Activated CD4-positive, alpha-beta memory T cell treated with anti-CD3 and anti-CD28 coated beads, Interleukin-2, amount 10 ng/mL, durations not matched to agents 7 days and 5 days (primary cell): ENCODE measurements around the gene DUT. TPM values are rescaled to one million over a fixed set of nuclear protein-coding genes. Genes with fewer than 3 reads are reported as not detected.

Experiments used
- CTCF ChIA-PET: fragments of 350-600 bp; sonication (Branson Sonifier 250); formaldehyde crosslinking; loops from one replicate; lab custom pipeline; 2021; ENCODE audit warnings: antibody characterized with exemption, inconsistent platforms; lab: Charles Lee
- POLR2A ChIA-PET: fragments of 350-600 bp; sonication (Branson Sonifier 250); formaldehyde crosslinking; loops from one replicate; lab custom pipeline; 2021; ENCODE audit warnings: antibody characterized with exemption; lab: Charles Lee
- DNase-seq: peaks from one replicate; pipeline ENCODE4 v3.0.0-alpha.2; 2020
- H3K27ac Mint-ChIP-seq: one replicate; pipeline ENCODE4 v1.8.0; 2021; ENCODE audit warnings: mild to moderate bottlenecking, mixed read lengths
- H3K27me3 Mint-ChIP-seq: one replicate; pipeline ENCODE4 v1.8.0; 2021; ENCODE audit warnings: mixed read lengths
- H3K36me3 Mint-ChIP-seq: one replicate; pipeline ENCODE4 v1.8.0; 2021; ENCODE audit warnings: low read depth, mixed read lengths
- H3K4me1 Mint-ChIP-seq: one replicate; pipeline ENCODE4 v1.8.0; 2021; ENCODE audit warnings: mixed read lengths
- H3K4me3 Mint-ChIP-seq: one replicate; pipeline ENCODE4 v1.8.0; 2021; ENCODE audit warnings: mild to moderate bottlenecking, mixed read lengths
- H3K9me3 Mint-ChIP-seq: one replicate; pipeline ENCODE4 v1.8.0; 2021; ENCODE audit warnings: mixed read lengths
- total RNA-seq, 2 experiments: library from RNA; stranded (reverse); gene quantifications; one replicate each; pipeline ENCODE4 v1.2.3, GENCODE V29; 2021

The DUT gene
- total RNA-seq, 2 experiments from 2014 or later = 267 to 282 TPM

DNA sequence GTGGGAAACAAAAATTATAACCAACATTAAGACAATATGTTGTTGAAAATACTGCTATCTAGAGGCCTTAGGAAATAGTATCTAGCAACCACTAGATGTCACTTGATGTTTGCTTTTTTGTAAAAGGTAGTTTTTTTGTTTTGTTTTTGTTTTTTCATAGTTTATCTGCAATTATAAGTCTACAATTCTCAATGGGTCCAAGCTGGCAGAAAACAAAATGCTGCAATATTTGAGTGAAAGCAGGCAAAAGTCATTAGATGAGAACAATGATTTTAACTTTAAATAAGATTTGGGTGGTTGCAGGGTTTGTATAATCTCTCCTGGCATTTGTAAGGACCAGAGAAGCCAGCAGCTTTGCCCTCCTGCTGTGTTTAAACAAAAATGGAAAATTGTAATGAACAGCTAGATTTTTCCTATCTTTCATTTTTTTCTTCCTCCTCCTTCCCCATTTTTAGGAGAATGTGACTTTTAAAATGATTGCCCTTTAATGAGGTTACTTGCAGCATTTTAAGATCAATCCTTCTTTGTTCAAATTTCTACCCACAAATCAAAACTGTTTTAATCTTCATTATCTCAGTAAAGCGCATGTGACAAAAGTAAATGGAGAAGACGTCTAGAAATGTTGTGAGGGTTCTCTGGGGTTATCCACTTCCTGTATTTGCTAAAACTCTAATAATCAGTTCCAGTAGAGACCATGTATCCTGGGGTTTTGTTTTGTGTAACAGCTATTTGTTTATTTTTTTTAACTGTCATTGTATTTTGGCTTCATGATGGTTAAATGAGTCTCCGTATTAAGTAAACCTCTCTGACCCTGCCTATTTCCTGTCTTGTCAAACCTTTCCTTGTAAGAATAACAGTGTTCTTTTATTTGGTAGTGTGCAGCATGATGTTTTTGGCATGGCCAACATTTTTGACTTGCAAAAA is 27.3 kb downstream of the DUT start:
- H3K27ac Mint-ChIP-seq = no peak overlapping the region
- no peaks in the 10 kb centered on the region for H3K9me3 Mint-ChIP-seq
- H3K36me3 Mint-ChIP-seq = no peaks in the 10 kb centered on the region
- H3K27me3 Mint-ChIP-seq = peaks cover 5% of the 10 kb centered on the region
- ChIA-PET CTCF (interaction anchor here (0.9 to 1.6 kb wide), 6 partner anchors 10 to 618 kb away, joined by 4 to 5 read pairs (median 4); no protein-coding TSS in a partner anchor), POLR2A (no interaction called here)
- DNase-seq = no peak
- peaks cover 12% of the 10 kb centered on the region for H3K4me1 Mint-ChIP-seq
- no peak overlapping the region for H3K4me3 Mint-ChIP-seq

GRCh38 chr15:48360841-48361240 is 29.6 kb downstream of the DUT start:
- Mint-ChIP-seq H3K9me3 (no peaks in the 10 kb centered on the region), H3K4me1 (peaks cover 11% of the 10 kb centered on the region), H3K27me3 (peaks cover 10% of the 10 kb centered on the region), H3K36me3 (no peaks in the 10 kb centered on the region), H3K27ac (no peak overlapping the region), H3K4me3 (no peak overlapping the region)
- ChIA-PET CTCF (no interaction called here), POLR2A (no interaction called here)
- DNase-seq = no peak

DNA sequence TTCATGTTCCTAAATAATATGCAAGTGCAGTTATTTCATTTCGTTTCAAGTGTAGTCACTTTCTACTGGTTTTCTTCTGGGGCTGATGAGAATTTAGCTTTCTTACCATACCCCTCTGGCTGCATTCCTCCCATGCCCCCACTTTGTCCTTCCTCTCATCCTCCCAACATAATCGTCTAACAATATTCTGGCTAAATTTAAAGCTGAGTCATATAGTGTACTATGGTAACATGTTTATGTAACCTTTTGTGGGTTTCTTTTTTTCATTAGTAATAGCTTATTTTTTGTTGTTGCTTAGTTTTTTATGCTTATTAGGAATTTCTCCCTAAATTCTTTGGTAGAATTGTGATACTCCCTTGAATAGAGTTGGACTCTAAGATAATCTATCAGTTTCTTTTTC is 30.5 kb downstream of the DUT start:
- CTCF ChIA-PET = interaction anchor here (1.2 kb wide), 1 partner anchor 9 kb away, joined by 3 read pairs; no protein-coding TSS in a partner anchor
- H3K4me3 Mint-ChIP-seq = no peak overlapping the region
- no peak for DNase-seq
- H3K9me3 Mint-ChIP-seq = no peaks in the 10 kb centered on the region
- POLR2A ChIA-PET = no interaction called here
- peaks cover 14% of the 10 kb centered on the region for H3K27me3 Mint-ChIP-seq
- H3K4me1 Mint-ChIP-seq = peaks cover 11% of the 10 kb centered on the region
- no peaks in the 10 kb centered on the region for H3K36me3 Mint-ChIP-seq
- no peak overlapping the region for H3K27ac Mint-ChIP-seq

DNA sequence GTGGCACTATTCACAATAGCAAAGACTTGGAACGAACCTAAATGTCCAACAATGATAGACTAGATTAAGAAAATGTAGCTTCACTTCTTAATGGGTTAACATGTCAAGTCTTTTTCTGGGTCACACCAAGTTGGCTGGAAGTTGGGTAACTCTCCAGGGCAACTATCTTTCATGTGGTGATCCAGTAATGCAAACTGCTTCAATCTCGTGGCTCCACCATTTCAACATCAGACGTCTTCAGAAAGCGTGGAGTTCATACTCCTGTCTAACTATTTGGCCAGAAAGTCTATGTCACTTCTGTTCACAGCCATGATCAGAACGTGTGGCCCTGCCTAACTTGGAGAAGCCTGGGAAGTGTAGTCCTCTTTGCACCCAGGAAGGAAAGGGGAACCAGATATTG is 32.2 kb downstream of the DUT start:
- CTCF ChIA-PET = no interaction called here
- H3K27me3 Mint-ChIP-seq = peaks cover 19% of the 10 kb centered on the region
- no peak overlapping the region for H3K27ac Mint-ChIP-seq
- POLR2A ChIA-PET = no interaction called here
- no peaks in the 10 kb centered on the region for H3K9me3 Mint-ChIP-seq
- peaks cover 7% of the 10 kb centered on the region for H3K4me1 Mint-ChIP-seq
- no peak overlapping the region for H3K4me3 Mint-ChIP-seq
- no peaks in the 10 kb centered on the region for H3K36me3 Mint-ChIP-seq
- DNase-seq = no peak

DNA sequence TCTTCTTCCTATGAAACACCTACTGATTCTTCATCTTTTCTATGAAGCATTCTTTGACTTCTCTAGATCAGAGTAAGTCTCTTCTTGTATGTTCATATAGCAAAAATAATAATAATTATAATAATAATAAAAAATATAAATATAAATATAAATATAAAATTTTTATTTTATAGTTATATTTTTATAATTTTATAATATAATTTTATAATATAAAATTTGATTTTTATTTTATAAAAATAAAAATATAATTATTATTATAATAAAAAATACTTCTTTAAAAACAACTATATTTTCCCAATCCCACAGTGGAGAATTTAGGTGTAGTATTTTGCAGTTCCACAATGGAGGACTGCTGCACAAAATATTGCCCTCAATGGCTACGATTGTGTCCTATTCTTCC is 34.3 kb downstream of the DUT start:
- Mint-ChIP-seq H3K27ac (no peak overlapping the region), H3K4me3 (no peak overlapping the region), H3K4me1 (peaks cover 2% of the 10 kb centered on the region), H3K27me3 (peaks cover 22% of the 10 kb centered on the region), H3K9me3 (no peaks in the 10 kb centered on the region), H3K36me3 (no peaks in the 10 kb centered on the region)
- ChIA-PET POLR2A (no interaction called here), CTCF (no interaction called here)
- DNase-seq = no peak

GRCh38 chr15:48366584-48367312 is 35.5 kb downstream of the DUT start:
- CTCF ChIA-PET = no interaction called here
- H3K4me3 Mint-ChIP-seq = no peak overlapping the region
- POLR2A ChIA-PET = no interaction called here
- H3K9me3 Mint-ChIP-seq = no peaks in the 10 kb centered on the region
- no peaks in the 10 kb centered on the region for H3K36me3 Mint-ChIP-seq
- no peak for DNase-seq
- peaks cover 25% of the 10 kb centered on the region for H3K27me3 Mint-ChIP-seq
- no peaks in the 10 kb centered on the region for H3K4me1 Mint-ChIP-seq
- no peak overlapping the region for H3K27ac Mint-ChIP-seq

- H3K27ac Mint-ChIP-seq = no peak overlapping the region
- POLR2A ChIA-PET = no interaction called here
Observed at GRCh38 chr15:48367483-48367882, 36.3 kb downstream of the DUT start.

GRCh38 chr15:48370460-48370859 is 39.2 kb downstream of the DUT start:
- H3K36me3 Mint-ChIP-seq = no peaks in the 10 kb centered on the region
- H3K27ac Mint-ChIP-seq = no peak overlapping the region
- ChIA-PET POLR2A (no interaction called here), CTCF (interaction anchor here (1.8 kb wide), 1 partner anchor 12 kb away, joined by 4 read pairs; no protein-coding TSS in a partner anchor)
- H3K4me3 Mint-ChIP-seq = no peak overlapping the region
- H3K9me3 Mint-ChIP-seq = no peaks in the 10 kb centered on the region
- no peaks in the 10 kb centered on the region for H3K4me1 Mint-ChIP-seq
- peaks cover 33% of the 10 kb centered on the region for H3K27me3 Mint-ChIP-seq
- DNase-seq = no peak

More at GRCh38 chr15:48367483-48367882, 36.3 kb downstream of the DUT start:
- no peaks in the 10 kb centered on the region for H3K4me1 Mint-ChIP-seq
- CTCF ChIA-PET = no interaction called here
- DNase-seq = no peak
- no peak overlapping the region for H3K4me3 Mint-ChIP-seq
- no peaks in the 10 kb centered on the region for H3K36me3 Mint-ChIP-seq
- H3K9me3 Mint-ChIP-seq = no peaks in the 10 kb centered on the region
- peaks cover 25% of the 10 kb centered on the region for H3K27me3 Mint-ChIP-seq

DNA sequence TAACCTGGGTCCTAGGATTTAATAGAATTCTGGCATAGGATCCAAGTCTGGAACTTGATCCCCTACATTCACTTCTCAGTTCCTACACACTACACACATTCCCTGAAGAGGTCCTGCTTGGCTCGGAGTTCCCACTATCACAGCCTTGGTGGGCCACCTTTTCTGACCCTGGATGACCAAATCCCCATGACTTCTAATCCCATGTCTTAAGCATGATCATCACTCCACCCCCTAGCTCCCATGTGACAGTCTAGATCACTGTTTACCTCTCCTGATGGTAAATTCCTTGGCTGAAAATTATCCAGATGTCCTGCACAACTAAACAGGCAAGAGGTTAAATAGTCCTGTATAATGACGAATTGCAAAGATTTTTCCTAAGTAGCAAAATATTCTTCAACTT is 40.3 kb downstream of the DUT start:
- Mint-ChIP-seq H3K4me1 (no peaks in the 10 kb centered on the region), H3K9me3 (no peaks in the 10 kb centered on the region), H3K27me3 (peaks cover 35% of the 10 kb centered on the region), H3K27ac (no peak overlapping the region), H3K36me3 (no peaks in the 10 kb centered on the region), H3K4me3 (no peak overlapping the region)
- no peak for DNase-seq
- ChIA-PET POLR2A (no interaction called here), CTCF (interaction anchor here (1.3 to 1.8 kb wide), 2 partner anchors 13 to 19 kb away, joined by 4 read pairs; no protein-coding TSS in a partner anchor)

GRCh38 chr15:48371961-48372360 is 40.7 kb downstream of the DUT start:
- Mint-ChIP-seq H3K4me3 (no peak overlapping the region), H3K4me1 (no peaks in the 10 kb centered on the region), H3K27ac (no peak overlapping the region), H3K9me3 (peaks cover under 1% of the 10 kb centered on the region), H3K36me3 (no peaks in the 10 kb centered on the region), H3K27me3 (peaks cover 30% of the 10 kb centered on the region)
- ChIA-PET POLR2A (no interaction called here), CTCF (interaction anchor here (1.3 to 1.8 kb wide), 2 partner anchors 14 to 20 kb away, joined by 4 read pairs; no protein-coding TSS in a partner anchor)
- no peak for DNase-seq

DNA sequence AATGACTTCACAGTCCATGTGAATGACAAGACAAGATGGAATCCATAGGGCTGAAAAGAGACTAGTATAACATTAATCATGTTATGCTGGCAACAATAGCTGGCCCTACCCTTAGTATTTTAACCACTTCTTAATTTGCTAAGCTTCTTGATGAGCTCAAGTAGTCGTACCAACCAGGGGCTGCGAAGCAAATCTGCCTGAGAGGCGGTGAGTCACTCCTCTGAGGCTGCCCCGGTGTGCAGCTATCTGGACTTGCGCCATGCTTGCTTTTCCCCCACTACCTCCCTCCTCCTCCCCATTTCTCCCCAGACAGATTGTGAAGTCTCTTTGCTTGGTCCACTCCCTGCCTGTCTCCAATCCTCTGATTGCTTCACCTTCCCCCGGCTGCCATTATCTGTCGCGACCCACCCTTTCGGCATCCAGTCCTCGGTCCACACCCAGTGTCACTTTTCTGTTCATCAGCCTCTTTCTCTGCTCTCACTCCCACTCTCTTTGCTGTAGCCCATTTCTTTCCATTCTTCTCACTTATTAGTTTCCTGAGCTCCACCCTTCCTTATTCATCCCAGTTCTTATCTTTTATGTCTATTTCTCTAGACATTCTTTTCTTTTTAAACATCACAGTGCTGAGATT is 42.7 kb downstream of the DUT start:
- no peak overlapping the region for H3K27ac Mint-ChIP-seq
- ChIA-PET CTCF (no interaction called here), POLR2A (no interaction called here)
- no peak for DNase-seq
- H3K4me1 Mint-ChIP-seq = no peaks in the 10 kb centered on the region
- no peaks in the 10 kb centered on the region for H3K36me3 Mint-ChIP-seq
- H3K27me3 Mint-ChIP-seq = peaks cover 32% of the 10 kb centered on the region
- H3K4me3 Mint-ChIP-seq = no peak overlapping the region
- peaks cover 2% of the 10 kb centered on the region for H3K9me3 Mint-ChIP-seq

DNA sequence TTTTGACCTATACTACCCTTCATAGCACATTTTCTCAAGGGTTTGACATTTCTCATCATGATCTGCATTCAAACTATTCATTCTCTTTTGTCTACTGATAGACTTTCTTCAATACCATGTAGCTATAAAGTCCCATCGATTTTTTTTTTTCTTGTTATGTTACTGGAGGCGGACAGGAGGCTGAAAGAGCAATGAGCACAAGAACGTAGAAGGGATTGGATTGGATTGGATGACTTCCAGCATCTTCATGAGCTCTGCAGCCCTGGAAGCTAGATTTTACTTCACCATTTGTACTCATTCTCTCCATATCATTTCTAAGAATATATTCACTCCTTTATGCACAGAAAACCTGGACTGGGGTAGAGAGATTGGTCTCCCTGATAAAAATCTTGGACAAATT is 43.2 kb downstream of the DUT start:
- no peaks in the 10 kb centered on the region for H3K36me3 Mint-ChIP-seq
- no peak overlapping the region for H3K27ac Mint-ChIP-seq
- no peak for DNase-seq
- H3K4me1 Mint-ChIP-seq = no peaks in the 10 kb centered on the region
- peaks cover 32% of the 10 kb centered on the region for H3K27me3 Mint-ChIP-seq
- CTCF ChIA-PET = no interaction called here
- POLR2A ChIA-PET = no interaction called here
- H3K4me3 Mint-ChIP-seq = no peak overlapping the region
- peaks cover 2% of the 10 kb centered on the region for H3K9me3 Mint-ChIP-seq

DNA sequence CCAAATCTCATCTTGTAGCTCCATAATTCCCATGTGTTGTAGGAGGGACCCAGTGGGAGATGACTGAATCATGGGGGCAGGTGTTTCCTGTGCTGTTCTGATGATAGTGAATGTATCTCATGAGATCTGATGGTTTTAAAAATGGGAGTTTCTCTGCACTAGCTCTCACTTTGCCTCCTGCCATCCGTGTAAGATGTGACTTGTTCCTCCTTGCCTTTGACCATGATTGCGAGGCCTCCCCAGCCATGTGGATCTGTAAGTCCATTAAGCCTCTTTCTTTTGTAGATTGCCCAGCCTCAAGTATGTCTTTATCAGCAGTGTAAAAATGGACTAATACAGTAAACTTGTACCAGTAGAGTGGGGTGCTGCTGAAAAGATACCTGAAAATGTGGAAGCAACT is 44.5 kb downstream of the DUT start:
- ChIA-PET POLR2A (no interaction called here), CTCF (no interaction called here)
- H3K36me3 Mint-ChIP-seq = no peaks in the 10 kb centered on the region
- no peak overlapping the region for H3K27ac Mint-ChIP-seq
- H3K4me1 Mint-ChIP-seq = no peaks in the 10 kb centered on the region
- H3K9me3 Mint-ChIP-seq = peaks cover 2% of the 10 kb centered on the region
- no peak overlapping the region for H3K4me3 Mint-ChIP-seq
- no peak for DNase-seq
- peaks cover 33% of the 10 kb centered on the region for H3K27me3 Mint-ChIP-seq
